ENCODE measurements around the gene TSTD1. TPM values are rescaled to one million over a fixed set of nuclear protein-coding genes. Genes with fewer than 3 reads are reported as not detected.

Gene TSTD1
- total RNA-seq, 1 donor from 2014 or later = 9.5 TPM

DNA sequence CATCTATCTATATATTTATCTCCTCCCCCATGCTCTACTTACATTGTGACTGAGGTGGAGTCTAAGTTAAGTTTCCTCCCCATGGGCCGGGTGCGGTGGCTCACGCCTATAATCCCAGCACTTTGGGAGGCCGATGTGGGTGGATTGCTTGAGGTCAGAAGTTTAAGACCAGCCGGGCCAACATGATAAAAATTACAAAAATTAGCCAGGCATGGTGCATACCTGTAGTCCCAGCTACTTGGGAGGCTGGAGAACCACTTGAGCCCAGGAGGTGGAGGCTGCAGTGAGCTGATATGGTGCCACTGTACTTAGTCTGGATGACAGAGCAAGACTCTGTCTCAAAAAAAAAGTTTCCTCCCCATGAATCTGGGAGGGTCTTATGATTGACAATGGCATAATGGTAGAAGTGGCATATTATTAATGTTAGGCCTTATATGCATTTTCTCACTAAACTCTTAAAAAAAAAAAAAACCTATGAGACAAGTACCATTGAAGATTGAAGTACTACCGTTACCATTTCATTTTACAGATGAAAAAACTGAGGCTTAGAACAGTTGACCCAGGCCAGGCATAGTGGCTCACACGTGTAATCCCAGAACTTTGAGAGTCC is 29.1 kb downstream of the TSTD1 start:
- H3K4me3 Mint-ChIP-seq (ENCODE audit: unreplicated experiment) = no peak overlapping the region
- no peak overlapping the region for H3K27ac Mint-ChIP-seq (ENCODE audit: unreplicated experiment)
- FAIRE-seq (no peak), DNase-seq (ENCODE audit: low read depth) (no peak)
- no peaks in the 10 kb centered on the region for H4K20me1 ChIP-seq (ENCODE audit: insufficient read depth, low read length)
- H3K36me3 Mint-ChIP-seq (ENCODE audit: low read depth, unreplicated experiment) = peaks cover 3% of the 10 kb centered on the region
- no peaks in the 10 kb centered on the region for H3K27me3 Mint-ChIP-seq (ENCODE audit: low read depth, unreplicated experiment)
- H3K4me1 Mint-ChIP-seq (ENCODE audit: low read depth, unreplicated experiment) = peaks cover 19% of the 10 kb centered on the region
- H3K9me3 Mint-ChIP-seq (ENCODE audit: unreplicated experiment) = no peaks in the 10 kb centered on the region
- H3K79me2 ChIP-seq (ENCODE audit: insufficient read depth, low read length) = no peaks in the 10 kb centered on the region
- H3K9ac ChIP-seq (ENCODE audit: low read length) = no peak overlapping the region
- H3K4me1 ChIP-seq (ENCODE audit: insufficient read depth, low read length) = no peaks in the 10 kb centered on the region
- H2AFZ ChIP-seq (ENCODE audit: low read depth, low read length) = no peak overlapping the region
- H3K36me3 ChIP-seq (ENCODE audit: insufficient read depth, low read length) = no peaks in the 10 kb centered on the region
- no peaks in the 10 kb centered on the region for H3K9me3 ChIP-seq (ENCODE audit: insufficient read depth, low read depth, low read length)
- no peak overlapping the region for H3K4me3 ChIP-seq (ENCODE audit: insufficient read depth, low read depth, low read length)
- no peaks in the 10 kb centered on the region for H3K27me3 ChIP-seq (ENCODE audit: insufficient read depth, low read length)
- H3K4me2 ChIP-seq (ENCODE audit: low read length) = no peak overlapping the region
- H3K27ac ChIP-seq (ENCODE audit: low read depth, low read length) = no peak overlapping the region
- TF ChIP-seq EZH2 (IDR thresholded peaks at IDR 0.05; ENCODE audit: insufficient read depth, low read length) = no peak
- TF ChIP-seq, protein P1, sequence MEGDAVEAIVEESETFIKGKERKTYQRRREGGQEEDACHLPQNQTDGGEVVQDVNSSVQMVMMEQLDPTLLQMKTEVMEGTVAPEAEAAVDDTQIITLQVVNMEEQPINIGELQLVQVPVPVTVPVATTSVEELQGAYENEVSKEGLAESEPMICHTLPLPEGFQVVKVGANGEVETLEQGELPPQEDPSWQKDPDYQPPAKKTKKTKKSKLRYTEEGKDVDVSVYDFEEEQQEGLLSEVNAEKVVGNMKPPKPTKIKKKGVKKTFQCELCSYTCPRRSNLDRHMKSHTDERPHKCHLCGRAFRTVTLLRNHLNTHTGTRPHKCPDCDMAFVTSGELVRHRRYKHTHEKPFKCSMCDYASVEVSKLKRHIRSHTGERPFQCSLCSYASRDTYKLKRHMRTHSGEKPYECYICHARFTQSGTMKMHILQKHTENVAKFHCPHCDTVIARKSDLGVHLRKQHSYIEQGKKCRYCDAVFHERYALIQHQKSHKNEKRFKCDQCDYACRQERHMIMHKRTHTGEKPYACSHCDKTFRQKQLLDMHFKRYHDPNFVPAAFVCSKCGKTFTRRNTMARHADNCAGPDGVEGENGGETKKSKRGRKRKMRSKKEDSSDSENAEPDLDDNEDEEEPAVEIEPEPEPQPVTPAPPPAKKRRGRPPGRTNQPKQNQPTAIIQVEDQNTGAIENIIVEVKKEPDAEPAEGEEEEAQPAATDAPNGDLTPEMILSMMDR (IDR thresholded peaks at IDR 0.05; ENCODE audit: insufficient read depth, low read depth, low read length) = no peak

DNA sequence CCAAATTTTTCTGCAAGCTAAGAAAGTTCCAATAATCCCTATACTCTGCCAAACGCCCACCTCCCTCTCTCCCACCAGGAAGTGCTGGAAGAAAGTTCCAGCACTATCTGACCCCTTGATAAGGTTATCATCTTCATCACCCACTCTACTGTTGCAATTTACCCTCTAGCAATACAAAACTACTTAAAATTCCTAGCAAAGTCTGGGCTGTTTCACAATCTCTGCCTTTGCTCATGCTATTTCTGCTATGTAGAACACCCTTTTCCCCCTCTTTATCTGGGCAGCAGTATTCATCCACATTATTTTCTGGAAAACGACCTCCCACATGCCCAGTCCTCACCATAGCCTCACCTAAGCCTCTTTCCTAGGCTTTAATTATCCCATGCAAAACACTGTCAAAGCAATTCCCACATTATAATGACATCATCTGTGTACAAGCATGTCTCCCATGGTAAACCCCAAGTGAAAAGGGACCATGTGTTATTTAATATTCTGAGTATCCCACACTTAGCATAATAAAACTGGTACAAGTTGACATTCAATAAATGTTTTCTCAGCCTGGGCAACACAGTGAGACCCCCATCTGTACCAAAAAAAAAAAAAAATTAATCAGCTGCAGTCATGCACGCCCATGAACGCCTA is 29.8 kb downstream of the TSTD1 start:
- no peak overlapping the region for H3K27ac Mint-ChIP-seq (ENCODE audit: unreplicated experiment)
- H3K79me2 ChIP-seq (ENCODE audit: insufficient read depth, low read length) = no peaks in the 10 kb centered on the region
- H3K4me2 ChIP-seq (ENCODE audit: low read length) = no peak overlapping the region

More for the DNA sequence above, 29.8 kb downstream of the TSTD1 start:
- Histone ChIP-seq H4K20me1 (ENCODE audit: insufficient read depth, low read length) (no peaks in the 10 kb centered on the region), H3K36me3 (ENCODE audit: insufficient read depth, low read length) (no peaks in the 10 kb centered on the region), H3K4me1 (ENCODE audit: insufficient read depth, low read length) (no peaks in the 10 kb centered on the region), H3K9ac (ENCODE audit: low read length) (no peak overlapping the region), H2AFZ (ENCODE audit: low read depth, low read length) (no peak overlapping the region), H3K4me3 (ENCODE audit: insufficient read depth, low read depth, low read length) (no peak overlapping the region), H3K9me3 (ENCODE audit: insufficient read depth, low read depth, low read length) (no peaks in the 10 kb centered on the region), H3K27me3 (ENCODE audit: insufficient read depth, low read length) (no peaks in the 10 kb centered on the region), H3K27ac (ENCODE audit: low read depth, low read length) (no peak overlapping the region)
- peak; percentile 20 for DNase-seq (ENCODE audit: low read depth)
- H3K27me3 Mint-ChIP-seq (ENCODE audit: low read depth, unreplicated experiment) = no peaks in the 10 kb centered on the region
- peaks cover 3% of the 10 kb centered on the region for H3K36me3 Mint-ChIP-seq (ENCODE audit: low read depth, unreplicated experiment)
- peaks cover 17% of the 10 kb centered on the region for H3K4me1 Mint-ChIP-seq (ENCODE audit: low read depth, unreplicated experiment)
- H3K4me3 Mint-ChIP-seq (ENCODE audit: unreplicated experiment) = no peak overlapping the region
- FAIRE-seq = no peak
- H3K9me3 Mint-ChIP-seq (ENCODE audit: unreplicated experiment) = no peaks in the 10 kb centered on the region
- TF ChIP-seq, protein P1 (IDR thresholded peaks at IDR 0.05; ENCODE audit: insufficient read depth, low read depth, low read length) = no peak
- no peak for TF ChIP-seq EZH2 (IDR thresholded peaks at IDR 0.05; ENCODE audit: insufficient read depth, low read length)
